NCI-H226 (cell line): ENCODE data around the gene PGA3.
"Not testable (repeated sequence)": the region's sequence is repeated elsewhere in the genome, so short reads cannot be mapped to it uniquely, and the experiment has no call there.

Experiments
- DNase-seq: peaks from one replicate; pipeline ENCODE4 v3.0.0-alpha.2; 2015

Gene PGA3

DNA sequence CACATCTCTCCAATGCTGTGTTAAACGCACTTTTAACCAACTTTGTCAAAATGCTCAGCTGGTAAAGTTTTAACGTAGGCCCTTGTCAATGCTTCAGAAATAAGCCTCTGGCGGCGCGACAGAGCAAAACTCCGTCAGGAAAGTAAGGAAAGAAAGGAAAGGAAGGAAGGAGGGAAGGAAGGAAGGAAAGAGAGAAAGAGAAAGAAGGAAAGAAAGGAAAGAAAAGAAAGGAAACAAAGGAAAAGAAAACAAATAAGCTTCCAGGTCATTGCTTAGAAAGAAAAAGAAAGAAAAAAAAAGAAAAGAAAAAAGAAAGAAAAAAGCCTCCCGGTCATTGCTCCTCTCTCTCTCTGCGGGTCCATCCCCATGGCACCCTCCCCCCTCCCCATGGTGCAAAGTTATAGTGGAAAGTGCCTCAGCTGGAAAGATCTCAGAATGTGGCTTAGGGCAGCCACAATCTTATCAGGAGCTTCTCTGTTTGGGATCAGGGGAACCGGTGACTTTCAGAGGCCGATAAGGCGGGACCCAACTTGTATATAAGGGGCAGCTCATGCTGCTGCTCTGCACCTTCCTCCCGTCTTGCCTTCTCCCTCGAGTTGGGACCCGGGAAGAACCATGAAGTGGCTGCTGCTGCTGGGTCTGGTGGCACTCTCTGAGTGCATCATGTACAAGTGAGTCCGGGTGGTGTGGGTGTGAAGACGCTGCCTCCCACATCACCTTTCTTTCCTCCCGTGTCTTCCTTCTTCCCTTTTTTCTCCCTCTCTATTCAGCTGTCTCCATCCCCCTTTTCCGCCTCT is at the start of gene PGA3:
Gene PGA3, plus strand, starts transcription at position 566 of the 797 bp plus-strand sequence. Its CDS starts 50 bp downstream, at position 616.
- not testable (repeated sequence) for DNase-seq

- no peak for DNase-seq
Measured at GRCh38 chr11:61153593-61154095, 49.7 kb upstream of the PGA3 start.

DNA sequence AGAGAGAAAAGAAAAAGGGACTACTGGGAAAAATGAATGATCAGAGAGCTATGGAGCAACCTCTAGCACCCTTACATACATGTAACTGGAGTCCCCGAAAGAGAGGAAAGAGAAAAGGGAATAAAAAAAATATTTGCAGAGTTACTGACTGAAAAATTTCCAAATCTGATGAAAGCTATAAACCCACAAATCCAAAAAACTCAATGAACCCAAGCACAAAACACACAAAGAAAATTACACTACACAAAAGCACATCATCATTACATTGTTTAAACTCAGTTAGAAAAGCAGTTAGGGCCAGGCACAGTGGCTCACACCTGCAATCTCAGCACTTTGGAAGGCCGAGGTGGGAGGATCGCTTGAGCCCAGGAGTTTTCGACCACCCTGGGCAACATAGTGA is 48.8 kb upstream of the PGA3 start:
- DNase-seq, result no peak

GRCh38 chr11:61155312-61155711 is 48.0 kb upstream of the PGA3 start:
- DNase-seq, result no peak

DNA sequence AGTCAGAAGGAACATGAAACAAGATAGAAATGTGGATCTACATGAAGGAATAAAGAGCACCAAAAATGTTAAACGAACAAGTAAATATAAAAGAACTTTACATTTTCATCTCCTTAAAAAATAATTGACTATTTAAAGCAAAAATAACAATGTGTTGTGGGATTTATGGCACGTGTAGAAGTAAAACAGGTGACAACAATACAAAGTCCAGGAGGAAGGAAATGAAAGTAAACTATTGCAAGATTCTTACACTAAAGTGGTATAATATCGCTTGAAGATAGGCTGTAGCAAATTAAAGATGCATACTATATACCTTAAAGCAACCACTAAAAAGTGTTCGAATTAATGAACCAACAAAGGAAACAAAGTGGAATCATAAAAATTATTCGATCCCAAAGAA is 47.6 kb upstream of the PGA3 start:
- no peak for DNase-seq

DNA sequence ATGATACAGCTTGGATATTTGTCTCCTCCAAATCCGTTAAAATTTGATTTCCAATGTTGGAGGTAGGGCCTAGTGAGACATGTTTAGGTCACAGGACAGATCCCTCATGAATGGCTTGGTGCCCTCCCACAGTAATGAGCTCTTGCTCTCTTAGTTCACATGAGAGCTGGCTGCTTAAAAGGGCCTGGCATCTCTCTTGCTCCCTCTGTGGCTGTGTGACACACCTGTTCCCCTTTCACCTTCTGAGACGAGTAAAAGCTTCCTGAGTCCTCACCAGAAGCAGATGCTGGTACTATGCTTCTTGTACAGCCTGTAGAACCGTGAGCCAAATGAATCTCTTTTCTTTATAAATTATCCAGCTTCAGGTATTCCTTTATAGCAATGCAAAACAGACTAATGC is 45.6 kb upstream of the PGA3 start:
- no peak for DNase-seq

DNA sequence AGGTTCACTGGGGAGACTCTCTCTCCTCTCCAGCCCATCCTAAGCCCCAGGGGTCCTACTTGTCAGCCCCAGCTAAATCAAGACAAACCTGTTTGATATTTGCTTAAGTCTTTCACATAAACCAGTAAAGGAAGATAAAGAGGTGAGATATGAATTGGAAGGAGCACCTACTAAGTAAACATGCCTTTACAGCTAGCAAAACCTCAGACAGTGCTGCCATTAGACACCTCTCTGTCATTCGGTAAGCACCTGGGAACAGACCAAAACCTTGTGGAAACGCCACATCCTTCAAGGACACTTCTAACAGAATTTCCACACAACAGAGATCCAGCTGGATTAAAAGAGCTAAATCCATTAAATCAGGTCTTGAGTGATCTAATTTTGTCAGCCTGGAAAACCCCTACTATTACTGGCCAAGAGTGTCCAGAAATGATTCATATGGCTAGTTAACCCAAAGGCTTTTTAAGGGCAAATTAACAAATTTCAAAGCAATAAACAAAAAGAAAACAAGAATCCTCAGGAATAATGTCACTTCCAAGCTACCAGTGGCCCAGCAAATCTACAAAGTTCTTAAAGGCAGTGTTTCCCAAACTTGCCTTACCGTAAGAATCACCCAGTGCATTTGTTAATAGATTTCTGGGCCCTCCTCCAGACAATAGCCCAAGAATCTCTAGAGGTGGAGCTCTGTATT is 44.5 kb upstream of the PGA3 start:
- DNase-seq, result peak; percentile 48

DNA sequence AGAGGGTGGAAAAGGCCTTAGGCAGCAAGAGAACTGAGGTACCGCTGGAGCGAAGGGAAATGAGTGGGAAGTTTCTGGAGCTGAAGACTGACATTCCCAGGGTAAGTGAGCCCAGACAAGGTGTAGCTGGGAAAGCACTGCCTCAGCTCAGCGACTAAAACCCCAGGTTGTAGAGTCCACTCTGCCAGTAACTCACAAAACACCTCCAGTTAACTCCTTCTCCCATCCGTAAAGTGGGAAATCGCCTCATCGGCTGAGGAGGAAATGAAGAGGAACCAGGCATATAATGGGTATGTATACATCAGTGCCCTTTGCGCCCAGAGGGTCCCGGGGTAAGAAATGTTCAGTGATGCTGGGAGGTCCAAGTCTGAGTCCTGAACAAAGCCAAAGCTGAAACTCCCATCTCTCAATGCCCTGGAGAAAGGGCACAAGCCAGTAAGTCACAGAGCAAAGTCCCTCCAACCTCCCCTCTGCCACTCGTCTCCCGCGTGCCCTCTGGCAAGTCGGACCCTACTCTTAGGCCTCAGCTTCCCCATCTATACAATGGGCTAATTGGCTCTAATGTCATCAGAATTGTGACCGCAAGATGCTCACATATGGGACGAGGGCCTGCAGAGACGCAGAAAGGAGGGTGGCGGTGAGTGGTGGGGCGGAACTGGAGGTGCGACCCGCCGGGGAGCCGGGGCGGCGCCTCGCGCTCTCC is 42.7 kb upstream of the PGA3 start:
- DNase-seq, result no peak

DNA sequence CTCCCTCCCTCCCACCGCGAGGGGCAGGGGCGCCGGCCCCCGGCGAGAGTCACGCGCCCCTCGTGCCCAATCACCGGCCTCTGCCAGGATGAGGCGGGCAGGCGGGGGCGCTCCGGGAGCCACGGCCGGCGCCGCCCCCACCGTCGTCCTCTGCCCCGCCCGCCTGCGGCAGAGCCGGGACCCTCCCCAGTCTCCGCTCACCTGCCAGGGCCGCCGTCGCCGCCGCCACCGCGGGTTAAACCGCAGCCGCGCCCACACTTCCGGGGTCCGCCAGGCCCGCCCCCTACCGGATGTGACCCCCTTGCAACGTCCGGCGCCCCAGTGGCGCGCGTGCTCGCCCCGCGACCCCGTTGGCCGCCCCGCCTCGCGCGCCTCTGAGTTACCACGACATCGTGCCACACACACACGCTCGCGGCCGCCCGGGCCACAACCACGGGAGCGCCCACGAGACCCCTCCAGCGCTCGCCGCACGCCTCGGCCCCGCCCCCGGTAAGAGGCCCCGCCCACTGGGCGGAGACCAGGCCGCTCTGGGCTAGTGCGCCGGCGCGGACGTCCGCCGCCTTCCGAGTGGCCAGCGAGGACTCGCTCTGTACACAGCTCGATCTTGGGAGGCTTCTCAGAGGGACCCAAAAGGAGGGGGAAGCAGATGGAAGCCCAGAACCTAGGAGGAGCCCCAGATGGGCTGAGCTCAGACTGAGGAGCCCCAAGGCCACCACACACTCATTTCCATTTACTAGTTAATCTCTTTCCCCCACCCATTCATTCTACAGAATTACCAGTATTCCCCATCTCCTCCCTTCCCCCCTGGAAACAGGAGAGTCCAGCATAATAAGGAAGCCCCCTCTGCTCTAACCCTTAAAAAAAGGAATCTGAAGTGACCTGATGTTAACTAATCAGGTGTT is 41.9 kb upstream of the PGA3 start, which contains the start of gene VPS37C:
Gene VPS37C, minus strand, starts transcription at position 237 of the 902 bp plus-strand sequence. CDS start 22,597 bp downstream, outside the sequence.
- peak; percentile 77 for DNase-seq

DNA sequence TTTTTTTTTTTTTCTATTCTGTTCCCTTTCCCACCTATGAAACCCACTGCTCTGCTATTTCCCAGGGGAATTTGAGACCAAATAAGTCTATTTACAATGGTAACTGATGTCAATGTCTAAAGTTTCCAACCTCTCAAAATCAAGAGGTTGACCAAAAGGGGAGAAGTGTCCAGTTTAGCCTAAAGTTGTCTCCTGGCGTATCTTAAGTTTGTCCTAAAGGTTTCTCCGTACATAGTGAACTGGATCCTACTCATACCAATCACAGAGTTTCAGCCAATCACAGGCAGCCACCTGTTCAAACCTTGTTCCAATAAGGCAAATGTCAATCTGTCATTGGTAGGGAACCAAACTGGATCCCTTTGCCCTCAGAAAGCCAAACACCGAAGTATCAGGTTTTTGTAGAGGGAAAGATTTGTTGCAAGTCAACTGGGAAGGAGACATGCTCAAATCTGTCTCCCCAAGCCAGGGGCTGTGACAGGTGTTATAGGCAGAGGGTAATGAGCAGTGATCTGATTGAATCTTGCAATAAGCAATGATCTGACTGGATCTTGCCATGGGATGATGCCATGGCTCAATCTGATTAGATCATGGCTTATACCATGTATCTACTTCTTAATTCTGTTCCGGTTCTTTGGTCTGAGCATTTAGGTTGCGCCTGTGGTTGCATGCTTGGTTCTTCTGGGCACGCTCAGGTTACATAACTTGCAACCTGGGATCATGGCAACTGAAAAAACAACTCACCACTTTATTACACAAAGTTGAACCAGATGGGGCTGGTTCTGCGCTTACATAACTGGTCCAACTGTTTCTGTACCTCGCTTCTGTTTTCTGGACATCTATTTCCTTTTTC is 41.0 kb upstream of the PGA3 start:
- DNase-seq, result peak; percentile 43

DNA sequence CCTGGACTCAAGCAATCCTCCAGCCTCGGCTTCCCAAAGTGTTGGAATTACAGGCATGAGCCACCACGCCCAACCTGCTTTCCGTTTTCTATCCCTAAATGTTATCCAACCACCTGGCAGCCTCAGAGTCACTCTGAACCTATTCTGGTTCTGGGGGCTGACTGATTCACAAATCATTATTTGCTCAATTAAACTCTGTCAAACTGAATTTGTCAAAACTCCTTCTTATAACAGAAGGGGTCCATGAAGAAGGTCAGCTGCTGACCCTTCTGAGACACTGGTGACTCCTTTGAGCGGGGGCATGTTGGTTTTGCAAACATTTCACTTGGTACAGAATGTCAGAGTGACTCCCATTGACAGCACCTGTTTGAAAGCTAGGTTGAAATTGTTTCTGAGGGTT is 40.3 kb upstream of the PGA3 start:
- DNase-seq, result no peak

DNA sequence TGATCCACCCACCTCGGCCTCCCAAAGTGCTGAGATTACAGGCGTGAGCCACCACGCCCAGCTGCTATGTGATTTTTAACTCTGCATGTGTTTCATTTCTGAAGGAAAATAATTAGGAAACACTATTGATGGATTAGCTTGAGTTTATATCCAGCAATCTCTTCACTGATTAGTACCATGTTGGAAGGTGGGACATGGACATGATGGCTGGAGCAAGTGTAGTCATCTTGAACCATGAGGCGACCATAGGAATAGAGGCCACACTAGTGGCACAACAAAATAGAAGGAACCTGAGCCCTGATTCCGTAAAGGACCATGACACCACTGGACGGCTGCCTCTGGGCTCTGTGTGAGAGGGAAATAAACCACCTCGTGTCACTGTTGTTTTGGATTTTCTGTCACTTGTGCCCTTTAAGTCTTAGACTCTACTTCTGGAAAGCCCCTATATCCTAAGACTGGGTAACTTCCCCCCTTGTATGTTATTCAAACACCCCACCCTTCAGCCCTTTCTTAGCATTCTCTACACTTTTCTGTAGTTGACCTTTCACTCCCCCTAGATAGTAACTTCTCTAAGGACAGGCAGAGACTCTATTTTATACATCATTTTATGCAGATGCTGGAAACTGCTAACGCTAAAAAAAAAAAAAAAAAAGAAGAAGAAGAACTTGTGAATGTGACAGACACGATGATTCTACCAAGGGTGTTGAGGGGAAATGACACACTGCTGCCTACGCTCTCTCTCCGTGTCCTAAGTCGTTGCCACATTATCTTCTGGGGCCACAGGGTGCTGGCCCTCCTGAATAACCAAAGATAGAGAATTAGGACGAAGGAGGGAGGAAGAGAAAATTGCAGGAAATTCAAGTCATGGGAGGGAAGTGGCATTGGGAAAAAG is 39.4 kb upstream of the PGA3 start:
- DNase-seq, result no peak

- no peak for DNase-seq
Measured at GRCh38 chr11:61164606-61165424, 38.5 kb upstream of the PGA3 start.

- not testable (repeated sequence) for DNase-seq
Measured at GRCh38 chr11:61165785-61166184, 37.5 kb upstream of the PGA3 start.

- not testable (repeated sequence) for DNase-seq
Measured at GRCh38 chr11:61166331-61166730, 37.0 kb upstream of the PGA3 start.

- no peak for DNase-seq
Measured at GRCh38 chr11:61168042-61168688, 35.1 kb upstream of the PGA3 start.

GRCh38 chr11:61168800-61169199 is 34.5 kb upstream of the PGA3 start:
- DNase-seq, result no peak

DNA sequence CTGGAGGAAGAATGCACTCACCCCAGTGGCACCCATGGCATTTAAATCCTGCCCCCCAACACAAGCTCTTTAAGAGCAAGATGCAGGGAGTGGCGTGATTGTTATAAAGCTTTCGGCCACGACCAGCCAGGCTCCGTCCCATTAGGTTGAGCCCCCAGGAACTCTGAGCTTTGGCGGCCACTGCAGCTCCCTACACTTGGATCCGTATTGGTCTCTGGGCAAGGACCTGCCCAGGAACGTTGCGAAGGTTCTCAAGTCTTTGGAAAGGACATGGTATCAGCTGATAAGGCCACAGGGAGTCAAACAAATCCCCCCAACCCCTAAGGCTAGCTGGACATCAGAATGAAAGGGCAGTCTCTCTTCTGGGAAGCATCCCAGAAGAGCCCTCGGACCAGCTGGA is 32.7 kb upstream of the PGA3 start:
- no peak for DNase-seq

GRCh38 chr11:61171907-61172306 is 31.4 kb upstream of the PGA3 start:
- no peak for DNase-seq
